Embryonic facial prominence (tissue), 1 donor: ENCODE measurements around the gene SLC22A8.
"Not testable (repeated sequence)": the region's sequence is repeated elsewhere in the genome, so short reads cannot be mapped to it uniquely, and the experiment has no call there.

Source experiments
- DNase-seq: peaks from one replicate; pipeline ENCODE4 v3.0.0-alpha.2; 2016; ENCODE audit errors: extremely low spot score

Gene SLC22A8

DNA sequence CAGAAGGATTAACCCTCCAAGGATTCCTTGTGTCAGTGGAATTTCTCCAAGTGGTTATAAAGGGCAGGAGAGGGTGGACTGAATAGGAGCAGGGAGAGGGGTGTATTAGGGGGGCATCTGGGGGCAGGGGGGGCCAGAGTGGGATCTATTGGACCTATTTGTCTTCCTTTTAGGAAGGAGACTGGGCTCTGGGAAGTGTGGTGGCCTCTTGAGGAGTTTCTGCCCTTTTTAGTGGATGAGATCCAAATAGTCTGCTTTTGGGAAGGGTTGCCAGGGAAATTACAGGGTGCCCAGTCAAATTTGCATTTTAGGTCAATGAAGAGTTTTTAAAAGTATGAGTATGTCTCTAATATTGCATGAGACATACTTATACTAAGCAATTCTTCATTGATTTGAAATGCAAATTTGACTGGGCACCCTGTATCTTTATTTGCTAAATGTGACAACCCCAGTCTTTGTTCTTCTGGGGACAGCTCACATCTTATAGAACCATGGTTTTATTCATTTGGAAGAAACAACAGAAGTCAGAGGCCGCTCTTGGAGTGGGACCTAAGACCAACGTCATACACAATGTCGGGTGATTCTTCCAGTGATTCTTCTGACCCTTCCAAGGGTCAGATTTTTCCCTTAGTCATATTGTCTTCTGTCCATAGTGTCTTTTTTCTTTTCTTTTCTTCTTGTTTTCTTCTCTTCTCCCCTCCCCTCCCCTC is 30.4 kb downstream of the SLC22A8 start:
- no peak for DNase-seq

- no peak for DNase-seq
Measured at GRCh38 chr11:62984451-62984991, 31.1 kb downstream of the SLC22A8 start, which contains the start of gene SLC22A6. SLC22A6 (minus strand) TSS chr11:62984967; CDS start chr11:62984690, 277 bp downstream.

DNA sequence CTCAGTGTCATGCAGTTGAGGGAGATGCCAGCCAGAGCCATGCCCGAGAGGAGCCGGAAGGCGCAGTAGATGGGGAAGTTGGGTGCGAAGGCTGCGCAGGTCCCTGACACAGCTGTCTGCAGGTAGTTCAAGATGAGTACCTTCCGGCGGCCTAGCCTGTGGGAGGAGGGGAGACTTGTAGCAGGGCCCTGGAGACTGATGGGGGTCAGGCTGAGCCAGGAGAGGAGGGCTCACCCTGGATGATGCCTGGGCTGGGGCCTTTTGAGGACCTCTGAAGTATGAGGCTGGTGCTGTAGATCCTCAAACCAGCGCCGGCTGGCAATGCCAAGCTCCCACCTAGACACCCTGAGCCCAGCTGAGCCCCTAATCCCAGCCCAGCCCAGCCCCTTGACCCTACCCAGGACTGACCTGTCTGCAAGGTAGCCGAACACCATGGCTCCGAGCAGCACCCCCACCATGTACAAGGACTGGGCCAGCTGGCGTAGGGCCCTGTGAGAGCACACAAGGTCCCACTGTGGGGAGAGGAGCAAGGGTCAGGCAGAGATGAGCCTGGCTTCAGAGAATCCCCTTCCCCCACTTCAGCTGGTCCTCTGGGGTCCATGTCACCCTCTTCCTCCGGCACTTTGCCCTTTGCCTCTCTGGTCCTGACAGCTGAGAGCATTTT is 32.0 kb downstream of the SLC22A8 start:
- no peak for DNase-seq

DNA sequence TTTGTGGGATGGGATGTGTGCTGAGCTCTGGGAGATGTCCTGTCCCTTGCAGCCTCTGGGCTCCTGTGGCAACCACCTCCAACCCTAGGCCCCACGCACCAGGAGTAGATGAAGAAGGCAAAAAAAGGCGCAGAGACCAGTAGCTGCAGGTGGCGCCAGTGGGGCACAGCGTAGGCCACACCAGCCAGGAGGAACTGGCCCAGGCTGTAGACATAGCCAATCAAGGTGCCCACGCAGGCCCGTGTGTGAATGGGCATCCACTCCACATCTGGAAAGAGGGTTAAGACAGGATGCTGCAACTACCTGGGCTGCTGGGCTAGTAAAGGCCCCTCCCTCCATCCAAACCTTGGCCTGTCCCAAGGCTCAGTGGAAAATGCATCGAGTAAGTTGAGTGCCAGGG is 33.9 kb downstream of the SLC22A8 start:
- DNase-seq, result no peak

GRCh38 chr11:62980133-62980760 is 35.4 kb downstream of the SLC22A8 start:
- DNase-seq, result no peak

GRCh38 chr11:62976109-62976508 is 39.5 kb downstream of the SLC22A8 start:
- DNase-seq, result no peak

GRCh38 chr11:62974848-62975522 is 40.7 kb downstream of the SLC22A8 start:
- no peak for DNase-seq

- DNase-seq, result no peak
Measured at GRCh38 chr11:62965574-62965973, 50.1 kb downstream of the SLC22A8 start.

GRCh38 chr11:62962391-62962790 is 53.2 kb downstream of the SLC22A8 start:
- no peak for DNase-seq

DNA sequence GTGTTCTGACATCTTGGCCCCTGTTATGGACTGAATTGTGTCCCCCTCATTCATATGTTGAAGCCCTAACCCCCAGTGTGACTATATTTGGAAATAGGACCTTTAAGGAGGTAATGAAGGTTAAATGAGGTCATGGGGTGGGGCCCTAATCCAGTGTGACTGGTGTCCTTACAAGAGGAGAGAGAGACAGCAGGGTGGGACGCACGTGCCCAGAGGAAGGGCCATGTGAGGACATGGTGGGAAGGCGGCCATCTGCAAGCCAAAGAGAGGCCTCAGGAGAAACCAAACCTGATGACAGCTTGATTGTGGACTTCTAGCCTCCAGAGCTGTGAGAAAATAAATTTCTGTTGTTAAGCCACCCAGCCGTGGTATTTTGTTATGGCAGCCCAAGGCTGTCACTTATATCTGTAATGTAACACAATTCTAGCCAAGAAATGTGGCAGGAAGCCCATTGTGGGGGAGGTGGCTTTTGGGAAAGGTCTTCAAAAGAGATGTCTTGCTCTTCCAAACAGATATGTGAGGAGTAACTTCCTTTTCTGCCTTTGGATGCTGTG is 54.5 kb downstream of the SLC22A8 start:
- no peak for DNase-seq

GRCh38 chr11:62959422-62959980 is 56.1 kb downstream of the SLC22A8 start:
- DNase-seq, result no peak

- DNase-seq, result peak; percentile 31
Measured at GRCh38 chr11:62958547-62959421, 56.9 kb downstream of the SLC22A8 start.

DNA sequence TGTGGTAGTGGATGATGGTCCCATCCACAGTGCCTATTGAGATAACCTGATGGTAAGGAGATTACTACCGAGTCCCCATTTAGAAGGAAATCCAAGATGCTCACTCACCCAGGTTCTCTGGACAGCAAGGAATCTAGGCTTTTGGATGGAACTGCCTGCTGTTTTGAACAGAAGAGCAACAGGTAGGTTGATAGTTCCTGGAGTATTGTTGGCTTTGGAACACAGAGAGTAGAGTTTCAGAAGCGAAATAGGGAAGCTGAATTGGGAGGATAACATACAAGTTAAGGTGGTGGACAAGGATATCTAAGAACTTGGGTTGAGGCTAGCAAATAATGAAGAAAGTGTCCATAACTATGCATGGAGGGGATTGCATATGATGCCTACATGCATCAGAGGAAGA is 58.5 kb downstream of the SLC22A8 start:
- no peak for DNase-seq

DNA sequence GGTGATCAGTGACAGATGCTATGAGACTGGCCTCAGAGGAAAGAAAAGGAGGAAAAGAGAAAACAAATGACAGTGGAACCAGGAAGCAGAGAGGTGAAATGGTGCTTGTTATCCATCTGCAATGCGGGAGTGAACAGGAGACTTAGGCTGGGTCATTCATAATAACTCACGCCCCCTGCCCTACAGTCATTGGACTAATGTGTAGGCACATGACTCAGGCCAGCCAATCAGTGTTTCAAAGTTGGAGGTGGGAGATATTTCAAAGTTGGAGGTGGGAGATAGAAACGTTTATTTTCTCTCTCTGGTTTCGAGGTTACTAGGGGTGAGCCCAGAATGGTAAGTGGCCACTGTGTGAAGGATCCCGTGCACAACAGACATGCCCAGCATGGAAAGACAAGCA is 61.2 kb downstream of the SLC22A8 start:
- no peak for DNase-seq

DNA sequence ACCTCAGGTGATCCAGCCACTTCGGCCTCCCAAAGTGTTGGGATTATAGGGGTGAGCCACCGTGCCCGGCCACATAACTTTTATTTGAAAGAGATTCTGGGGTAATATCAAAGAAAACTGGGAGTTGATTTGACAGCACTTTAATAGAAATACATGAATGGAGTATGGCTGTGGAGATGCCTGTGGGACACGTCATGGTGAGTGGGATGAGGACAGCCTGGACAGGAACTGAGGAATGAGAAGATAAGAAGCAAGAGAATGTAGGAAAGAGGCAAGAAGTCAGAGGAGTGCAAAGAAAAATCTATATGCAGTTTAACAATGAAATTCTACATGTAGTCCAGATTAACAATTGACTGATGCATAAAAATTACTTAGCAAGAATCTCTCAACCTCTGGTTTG is 61.8 kb downstream of the SLC22A8 start:
- DNase-seq, result no peak

- no peak for DNase-seq
Measured at GRCh38 chr11:62948765-62949320, 66.8 kb downstream of the SLC22A8 start.

DNA sequence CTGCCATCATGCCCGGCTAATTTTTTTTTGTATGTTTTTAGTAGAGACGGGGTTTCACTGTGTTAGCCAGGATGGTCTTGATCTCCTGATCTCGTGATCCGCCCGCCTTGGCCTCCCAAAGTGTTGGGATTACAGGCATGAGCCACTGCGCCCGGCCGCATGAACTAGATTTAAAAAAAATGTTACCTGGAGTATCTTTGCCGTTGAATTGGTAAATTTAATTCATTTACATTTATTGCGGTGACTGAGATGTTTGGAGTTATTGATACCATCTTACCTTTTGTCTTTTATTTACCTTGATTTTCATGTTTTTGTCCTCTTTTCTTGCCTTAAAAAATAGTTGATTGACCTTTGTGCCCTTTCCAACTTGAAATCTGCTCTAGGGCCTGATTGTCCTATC is 70.1 kb downstream of the SLC22A8 start:
- DNase-seq, result not testable (repeated sequence)
